ENCODE measurements around the gene TSC22D1. TPM values are rescaled to one million over a fixed set of nuclear protein-coding genes. Genes with fewer than 3 reads are reported as not detected.

TSC22D1 gene
- total and polyA plus RNA-seq, 2 experiments from 2014 or later = 173 to 195 TPM

DNA sequence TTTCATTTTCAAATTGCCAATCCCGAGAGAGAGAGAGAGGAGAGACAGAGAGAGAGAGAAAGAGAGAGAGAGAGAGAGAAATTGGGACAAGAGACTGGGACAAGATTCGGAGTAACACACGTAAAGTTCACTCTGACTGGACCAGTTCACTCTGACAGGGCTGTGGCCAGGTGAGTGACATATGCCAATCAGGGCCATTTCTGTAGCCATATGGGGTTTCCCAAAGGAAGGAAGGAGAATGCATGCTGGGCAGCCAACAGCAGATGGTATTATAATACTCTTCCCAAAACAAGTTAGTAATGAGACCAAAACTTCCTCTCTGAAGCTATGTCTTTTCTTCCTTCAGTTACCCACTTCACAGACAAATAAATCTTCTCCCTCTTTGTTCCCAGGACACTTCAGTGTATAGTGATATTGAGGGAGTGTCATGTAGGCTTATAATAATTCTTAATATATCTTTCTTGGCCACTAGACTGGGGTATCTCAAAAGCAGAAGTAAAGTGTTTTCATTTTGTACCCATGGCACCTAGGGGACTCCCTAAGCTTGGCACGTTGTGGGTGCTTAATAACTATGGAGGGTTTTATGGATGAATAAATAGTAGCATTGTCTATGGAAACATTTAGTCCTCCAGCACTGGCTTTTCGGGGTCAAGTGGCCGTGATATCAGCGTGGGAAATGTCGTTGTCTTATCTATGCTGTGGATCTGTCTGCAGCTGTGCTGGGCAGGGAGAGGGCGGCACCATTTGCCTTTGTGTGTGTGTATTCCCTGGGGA is 150.9 kb downstream of the TSC22D1 start:
- H3K27ac ChIP-seq = no peak overlapping the region
- H3K4me3 ChIP-seq = no peak overlapping the region
- no peaks in the 10 kb centered on the region for H3K4me1 ChIP-seq (ENCODE audit: insufficient read depth)
- TF ChIP-seq EZH2phosphoT487 (IDR thresholded peaks at IDR 0.05; ENCODE audit: low read depth, severe bottlenecking, unreplicated experiment) (no peak), CTCF (IDR thresholded peaks at IDR 0.05; ENCODE audit: poor library complexity) (no peak), EZH2 (IDR thresholded peaks at IDR 0.05; ENCODE audit: borderline replicate concordance) (no peak)
- no peaks in the 10 kb centered on the region for H3K79me2 ChIP-seq
- H3K27me3 ChIP-seq = no peaks in the 10 kb centered on the region
- no peak overlapping the region for H2AFZ ChIP-seq
- H3K36me3 ChIP-seq (replicated peaks; ENCODE audit: insufficient read depth, low read depth) = no peaks in the 10 kb centered on the region
- H3K9me2 ChIP-seq (replicated peaks; ENCODE audit: insufficient read depth) = no peaks in the 10 kb centered on the region
- H3K9me3 ChIP-seq (ENCODE audit: low read depth) = no peaks in the 10 kb centered on the region
- no peak for DNase-seq (ENCODE audit: low spot score)
- WGBS (ENCODE audit: low lambda C conversion rate, missing lambda C conversion rate) = 58% methylated on average over 9 of the region's 9 CpGs
- H4K20me1 ChIP-seq (ENCODE audit: insufficient read depth, poor library complexity, severe bottlenecking) = no peaks in the 10 kb centered on the region
- H3K4me2 ChIP-seq = no peak overlapping the region

GRCh38 chr13:44423824-44424223 is 152.3 kb downstream of the TSC22D1 start:
- Histone ChIP-seq H4K20me1 (ENCODE audit: insufficient read depth, poor library complexity, severe bottlenecking) (no peaks in the 10 kb centered on the region), H3K27me3 (no peaks in the 10 kb centered on the region), H3K4me2 (no peak overlapping the region), H3K4me1 (ENCODE audit: insufficient read depth) (no peaks in the 10 kb centered on the region), H3K9me3 (ENCODE audit: low read depth) (no peaks in the 10 kb centered on the region), H2AFZ (no peak overlapping the region), H3K4me3 (no peak overlapping the region), H3K9me2 (replicated peaks; ENCODE audit: insufficient read depth) (no peaks in the 10 kb centered on the region), H3K36me3 (replicated peaks; ENCODE audit: insufficient read depth, low read depth) (no peaks in the 10 kb centered on the region), H3K27ac (no peak overlapping the region), H3K79me2 (no peaks in the 10 kb centered on the region)
- TF ChIP-seq EZH2 (IDR thresholded peaks at IDR 0.05; ENCODE audit: borderline replicate concordance) (no peak), CTCF (IDR thresholded peaks at IDR 0.05; ENCODE audit: poor library complexity) (no peak), EZH2phosphoT487 (IDR thresholded peaks at IDR 0.05; ENCODE audit: low read depth, severe bottlenecking, unreplicated experiment) (no peak)
- no peak for DNase-seq (ENCODE audit: low spot score)
- 89% methylated on average over 5 of the region's 5 CpGs for WGBS (ENCODE audit: low lambda C conversion rate, missing lambda C conversion rate)

DNA sequence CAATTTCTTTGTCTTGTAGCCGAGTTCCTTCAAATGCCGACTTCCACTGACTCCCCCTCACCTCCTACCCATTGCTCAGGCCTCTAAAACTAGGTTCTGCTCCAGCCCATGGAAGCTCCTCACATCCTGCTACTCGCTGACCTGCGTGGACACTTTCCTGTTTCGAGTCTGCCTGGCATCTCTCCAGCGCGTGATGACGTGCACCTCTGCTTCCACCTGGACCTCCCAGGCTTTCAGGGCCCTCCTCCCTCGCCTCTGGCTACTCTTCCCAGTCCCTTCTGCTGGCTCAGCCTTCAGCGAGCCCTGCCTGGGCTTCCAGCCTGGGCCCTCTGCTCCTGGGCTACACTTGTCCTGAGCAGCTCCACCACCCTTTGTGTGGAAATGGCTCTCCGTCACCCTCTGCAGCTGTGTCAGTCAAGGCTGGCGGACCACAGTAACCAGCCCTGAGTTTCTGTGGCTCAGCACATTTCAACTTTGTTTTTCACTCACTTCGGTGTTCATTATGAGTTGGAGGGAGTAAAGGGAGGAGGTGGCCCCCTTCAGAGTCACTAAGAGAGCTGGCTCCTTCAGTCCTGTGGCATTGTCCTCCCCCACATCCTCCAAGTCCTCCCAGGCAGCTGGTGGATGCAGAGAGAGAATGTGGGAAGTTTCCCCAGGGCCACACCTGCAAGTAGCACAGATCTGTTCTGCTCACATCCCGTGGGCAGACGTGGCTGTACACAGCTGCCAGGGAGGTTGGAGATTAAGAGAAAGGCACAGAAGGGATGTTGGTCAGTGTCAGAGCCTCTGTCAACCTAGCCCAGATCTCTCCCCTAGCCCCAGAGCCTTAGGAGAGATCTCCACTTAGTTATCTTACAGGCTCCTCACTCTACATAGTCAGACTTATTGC is 153.1 kb downstream of the TSC22D1 start:
- Histone ChIP-seq H2AFZ (no peak overlapping the region), H3K4me1 (ENCODE audit: insufficient read depth) (no peaks in the 10 kb centered on the region), H3K36me3 (replicated peaks; ENCODE audit: insufficient read depth, low read depth) (no peaks in the 10 kb centered on the region), H3K4me3 (no peak overlapping the region), H4K20me1 (ENCODE audit: insufficient read depth, poor library complexity, severe bottlenecking) (no peaks in the 10 kb centered on the region), H3K4me2 (no peak overlapping the region), H3K27me3 (no peaks in the 10 kb centered on the region), H3K9me2 (replicated peaks; ENCODE audit: insufficient read depth) (no peaks in the 10 kb centered on the region), H3K27ac (no peak overlapping the region), H3K9me3 (ENCODE audit: low read depth) (no peaks in the 10 kb centered on the region), H3K79me2 (no peaks in the 10 kb centered on the region)
- WGBS (ENCODE audit: low lambda C conversion rate, missing lambda C conversion rate) = 89% methylated on average over 15 of the region's 15 CpGs
- DNase-seq (ENCODE audit: low spot score) = no peak
- TF ChIP-seq CTCF (IDR thresholded peaks at IDR 0.05; ENCODE audit: poor library complexity) (no peak), EZH2 (IDR thresholded peaks at IDR 0.05; ENCODE audit: borderline replicate concordance) (no peak), EZH2phosphoT487 (IDR thresholded peaks at IDR 0.05; ENCODE audit: low read depth, severe bottlenecking, unreplicated experiment) (no peak)

Data from hepatocyte (in vitro differentiated cells).